Immature natural killer cell (primary cell): Measurements from ENCODE around the gene BRI3. TPM values are rescaled to one million over a fixed set of nuclear protein-coding genes. Genes with fewer than 3 reads are reported as not detected.
A peak's percentile ranks its signal among the peaks of the same experiment; 100 is the strongest.
"Not testable (repeated sequence)": the region's sequence is repeated elsewhere in the genome, so short reads cannot be mapped to it uniquely, and the experiment has no call there.

Source experiments
- DNase-seq, 3 donors: peaks; one replicate each; pipeline ENCODE4 v3.0.0; 2022; ENCODE audit warnings: mixed read lengths in 1 of 3
- H3K27ac Mint-ChIP-seq, 6 donors: one replicate each; pipeline ENCODE4 v1.8.0; 2020; ENCODE audit warnings: mixed read lengths in 6 of 6, mild to moderate bottlenecking in 5 of 6, inconsistent platforms in 4 of 6, moderate library complexity in 3 of 6
- H3K27me3 Mint-ChIP-seq, 3 donors: one replicate each; pipeline ENCODE4 v1.8.0; 2020 to 2021; ENCODE audit warnings: low read depth in 3 of 3, mild to moderate bottlenecking in 3 of 3, mixed read lengths in 3 of 3, moderate library complexity in 3 of 3, inconsistent platforms in 1 of 3
- H3K36me3 Mint-ChIP-seq, 3 donors: one replicate each; pipeline ENCODE4 v1.8.0; 2020; ENCODE audit warnings: mixed read lengths in 3 of 3, inconsistent platforms in 2 of 3, mild to moderate bottlenecking in 2 of 3
- H3K4me1 Mint-ChIP-seq, 2 donors: one replicate each; pipeline ENCODE4 v1.8.0; 2020; ENCODE audit warnings: inconsistent platforms in 2 of 2, mild to moderate bottlenecking in 2 of 2, mixed read lengths in 2 of 2, moderate library complexity in 1 of 2
- H3K4me3 Mint-ChIP-seq, 5 donors: one replicate each; pipeline ENCODE4 v1.8.0; 2020; ENCODE audit warnings: mild to moderate bottlenecking in 5 of 5, mixed read lengths in 5 of 5, inconsistent platforms in 3 of 5, moderate library complexity in 3 of 5
- H3K9me3 Mint-ChIP-seq, 6 donors: one replicate each; pipeline ENCODE4 v1.8.0; 2020; ENCODE audit warnings: mild to moderate bottlenecking in 6 of 6, mixed read lengths in 6 of 6, inconsistent platforms in 4 of 6, moderate library complexity in 3 of 6
- polyA plus RNA-seq, 3 donors: library from polyadenylated mRNA; unstranded; fragments of 300-500 nt; fragmentation: Illumina TruSeq; gene quantifications; one replicate each; pipeline ENCODE4 v1.2.3, GENCODE V29; 2021

BRI3 gene
- polyA plus RNA-seq, 3 donors from 2014 or later, result 15.8 to 18.3 (median 17.2) TPM

DNA sequence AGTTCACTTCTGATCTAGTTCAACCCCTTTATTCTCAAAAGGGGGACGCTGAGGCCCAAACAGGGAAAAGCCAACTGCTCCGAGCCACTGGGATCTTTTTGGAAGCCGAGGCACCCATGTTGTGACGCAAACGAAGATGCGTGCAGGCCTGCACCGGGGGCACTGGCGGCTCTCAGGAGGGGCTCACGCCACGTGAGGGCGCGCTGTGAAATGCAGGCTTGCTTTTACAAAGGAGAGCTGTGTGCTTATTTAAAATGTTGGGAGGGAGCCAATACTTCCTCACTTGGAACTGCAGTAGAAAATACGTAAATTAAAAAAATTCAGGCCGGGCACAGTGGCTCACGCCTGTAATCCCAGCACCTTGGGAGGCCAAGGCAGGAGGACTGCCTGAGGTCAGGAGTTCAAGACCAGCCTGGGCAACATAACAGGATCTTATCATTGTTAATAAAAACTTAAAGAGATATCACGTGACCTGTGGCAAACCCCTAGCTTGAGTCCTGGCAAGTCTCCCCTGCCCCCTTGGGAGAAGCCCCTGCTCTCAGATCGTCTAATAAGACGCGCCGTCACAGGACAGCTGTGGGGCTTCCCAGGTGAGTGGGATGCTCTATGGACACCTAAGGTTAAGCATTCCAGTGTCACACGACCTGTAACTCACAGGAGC is 16.3 kb downstream of the BRI3 start:
- Mint-ChIP-seq H3K4me1 (no peaks in the 10 kb centered on the region), H3K27me3 (no peaks in the 10 kb centered on the region), H3K36me3 (peaks cover 0 to 3% (median 0%) of the 10 kb centered on the region in 3 donors), H3K27ac (no peak overlapping the region), H3K4me3 (no peak overlapping the region), H3K9me3 (no peaks in the 10 kb centered on the region)
- DNase-seq, result no peak

DNA sequence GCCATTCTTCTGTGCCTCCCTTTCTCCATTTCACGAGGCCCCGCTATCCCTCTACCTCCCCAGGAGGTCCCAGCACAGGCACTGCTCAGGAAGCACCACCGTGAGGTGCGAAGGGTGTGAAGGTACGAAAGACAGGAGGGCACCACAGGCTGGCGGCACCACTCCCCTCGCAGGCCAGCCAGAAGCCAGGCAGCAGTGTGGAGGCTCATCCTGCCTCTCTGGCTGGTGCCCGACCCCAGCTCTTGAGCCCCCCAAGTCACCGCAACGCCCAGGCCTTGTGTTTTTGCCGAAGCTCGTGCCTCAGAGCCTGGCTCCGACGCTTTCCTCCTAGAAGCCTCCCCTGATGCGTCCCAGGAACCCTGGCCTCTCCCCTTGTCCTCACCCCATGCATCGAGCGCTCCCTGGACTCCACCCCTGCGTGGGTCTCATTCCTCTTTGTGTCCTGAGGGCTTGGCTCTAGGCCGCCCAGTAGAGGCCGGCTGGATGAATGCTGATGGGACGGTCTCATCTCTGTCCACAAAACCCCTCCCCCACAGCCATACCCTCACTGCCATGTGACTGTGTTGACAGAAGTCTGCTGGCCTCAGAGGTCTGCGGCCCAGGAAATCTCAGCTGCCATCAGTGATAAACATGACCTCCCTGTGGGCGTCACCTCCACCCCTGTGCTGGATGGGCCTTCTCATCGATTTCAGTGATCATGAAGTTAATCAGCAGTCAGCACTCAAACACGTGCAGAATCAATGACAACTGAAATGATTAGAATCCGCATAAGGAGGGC is 19.3 kb downstream of the BRI3 start:
- H3K4me1 Mint-ChIP-seq, result no peaks in the 10 kb centered on the region
- no peak for DNase-seq
- H3K27ac Mint-ChIP-seq, result no peak overlapping the region
- H3K36me3 Mint-ChIP-seq, result peaks cover 0 to 4% (median 1%) of the 10 kb centered on the region in 3 donors
- H3K9me3 Mint-ChIP-seq, result no peaks in the 10 kb centered on the region
- no peaks in the 10 kb centered on the region for H3K27me3 Mint-ChIP-seq
- no peak overlapping the region for H3K4me3 Mint-ChIP-seq

DNA sequence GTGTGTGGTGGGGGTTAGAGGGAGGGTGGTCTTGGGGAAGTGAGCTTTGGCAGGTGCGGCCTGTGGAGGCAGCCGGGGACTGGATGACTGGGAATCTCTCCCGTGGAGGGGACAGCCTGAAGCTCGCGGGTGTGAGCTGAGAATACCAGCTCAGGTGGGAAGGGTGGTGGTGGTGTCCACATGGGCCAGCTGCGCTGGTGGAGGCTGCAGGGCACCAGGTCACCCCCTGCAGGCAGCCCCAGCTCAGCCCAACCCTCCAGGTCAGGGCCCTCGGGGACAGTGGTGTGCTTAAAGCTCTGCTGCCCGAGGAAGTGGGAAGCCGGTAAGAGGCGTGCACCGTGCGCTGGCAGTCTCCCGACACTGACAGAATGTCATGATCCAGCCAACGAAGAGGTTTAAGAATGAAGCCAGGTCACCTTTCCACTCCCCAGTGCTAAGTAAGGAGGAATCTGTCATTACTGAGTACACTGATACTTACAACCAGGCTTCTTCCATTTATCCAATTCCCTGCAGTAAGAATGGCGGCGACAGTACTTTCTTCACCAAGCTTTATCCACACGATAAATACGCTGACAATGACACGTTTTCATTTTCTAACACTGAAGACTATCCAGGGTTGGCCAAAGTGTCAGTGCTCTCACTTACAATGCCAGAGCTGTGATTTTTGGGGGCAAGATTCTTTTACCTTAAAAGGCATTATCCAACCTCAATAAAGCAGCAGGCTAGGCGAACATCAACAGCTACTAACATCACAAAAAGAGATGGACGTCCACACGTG is 20.4 kb downstream of the BRI3 start:
- H3K4me3 Mint-ChIP-seq, result no peak overlapping the region
- H3K27me3 Mint-ChIP-seq, result peaks cover 0 to 3% (median 0%) of the 10 kb centered on the region in 3 donors
- H3K36me3 Mint-ChIP-seq, result peaks cover 0 to 4% (median 4%) of the 10 kb centered on the region in 3 donors
- no peak overlapping the region for H3K27ac Mint-ChIP-seq
- H3K4me1 Mint-ChIP-seq, result no peaks in the 10 kb centered on the region
- DNase-seq, result no peak
- no peaks in the 10 kb centered on the region for H3K9me3 Mint-ChIP-seq

DNA sequence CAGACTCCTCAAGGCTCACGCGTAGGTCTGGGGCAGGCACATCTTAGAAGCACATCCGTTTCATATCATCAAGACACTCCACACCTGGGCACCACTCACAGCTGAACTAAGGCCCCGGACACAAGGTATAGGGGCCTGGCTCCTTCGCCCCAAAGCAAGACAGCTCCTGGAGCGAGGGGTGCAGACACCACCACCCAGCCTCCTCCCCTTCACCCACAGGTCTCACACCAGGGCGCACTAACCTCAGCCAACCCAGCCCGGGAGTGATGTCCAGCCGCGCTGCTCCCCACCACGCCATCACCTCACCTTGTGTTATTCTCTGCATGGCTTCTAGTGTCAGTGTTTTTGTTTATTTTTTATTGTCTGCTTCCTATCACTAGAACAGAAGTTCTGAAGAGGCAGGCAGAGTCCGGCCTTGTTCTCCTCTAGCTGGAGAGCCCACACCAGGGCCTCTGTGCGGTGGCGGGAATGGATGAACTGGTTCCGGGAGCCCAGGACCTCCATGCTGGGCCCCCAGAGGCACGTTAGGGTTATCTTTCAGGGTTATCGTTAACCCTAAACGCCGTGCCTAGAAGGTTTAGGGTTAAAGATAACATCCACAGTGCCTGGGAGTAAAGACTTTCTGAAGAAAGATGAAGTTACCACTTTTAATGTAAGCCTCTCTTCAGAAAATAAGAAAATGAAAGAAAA is 21.8 kb downstream of the BRI3 start:
- no peak for DNase-seq
- no peaks in the 10 kb centered on the region for H3K4me1 Mint-ChIP-seq
- no peak overlapping the region for H3K4me3 Mint-ChIP-seq
- H3K27me3 Mint-ChIP-seq, result peaks cover 0 to 3% (median 0%) of the 10 kb centered on the region in 3 donors
- no peak overlapping the region for H3K27ac Mint-ChIP-seq
- peaks cover 0 to 10% (median 4%) of the 10 kb centered on the region in 3 donors for H3K36me3 Mint-ChIP-seq
- no peaks in the 10 kb centered on the region for H3K9me3 Mint-ChIP-seq

DNA sequence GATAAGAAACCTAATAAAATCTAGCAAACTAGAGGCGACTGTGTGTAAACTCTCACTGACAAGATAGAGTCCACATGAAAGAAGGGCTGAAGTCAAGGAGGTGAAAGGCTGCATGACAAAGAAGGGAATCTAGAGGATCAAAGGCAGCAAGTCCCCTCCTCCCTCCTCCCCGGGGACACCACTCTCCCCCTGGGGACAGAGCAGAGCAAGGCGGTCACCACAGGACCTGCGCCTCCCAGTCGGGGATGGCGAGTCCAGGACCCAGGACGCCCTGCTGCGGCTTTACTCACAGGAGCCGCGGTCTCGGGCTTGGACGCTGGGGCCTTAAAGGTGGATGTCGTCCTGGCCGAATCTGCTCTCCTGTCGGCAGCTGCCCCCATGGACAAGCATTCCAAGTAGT is 22.4 kb downstream of the BRI3 start:
- no peaks in the 10 kb centered on the region for H3K9me3 Mint-ChIP-seq
- H3K27ac Mint-ChIP-seq, result no peak overlapping the region
- no peak overlapping the region for H3K4me3 Mint-ChIP-seq
- H3K4me1 Mint-ChIP-seq, result no peaks in the 10 kb centered on the region
- peaks cover 0 to 10% (median 4%) of the 10 kb centered on the region in 3 donors for H3K36me3 Mint-ChIP-seq
- DNase-seq, result no peak
- peaks cover 0 to 3% (median 0%) of the 10 kb centered on the region in 3 donors for H3K27me3 Mint-ChIP-seq

DNA sequence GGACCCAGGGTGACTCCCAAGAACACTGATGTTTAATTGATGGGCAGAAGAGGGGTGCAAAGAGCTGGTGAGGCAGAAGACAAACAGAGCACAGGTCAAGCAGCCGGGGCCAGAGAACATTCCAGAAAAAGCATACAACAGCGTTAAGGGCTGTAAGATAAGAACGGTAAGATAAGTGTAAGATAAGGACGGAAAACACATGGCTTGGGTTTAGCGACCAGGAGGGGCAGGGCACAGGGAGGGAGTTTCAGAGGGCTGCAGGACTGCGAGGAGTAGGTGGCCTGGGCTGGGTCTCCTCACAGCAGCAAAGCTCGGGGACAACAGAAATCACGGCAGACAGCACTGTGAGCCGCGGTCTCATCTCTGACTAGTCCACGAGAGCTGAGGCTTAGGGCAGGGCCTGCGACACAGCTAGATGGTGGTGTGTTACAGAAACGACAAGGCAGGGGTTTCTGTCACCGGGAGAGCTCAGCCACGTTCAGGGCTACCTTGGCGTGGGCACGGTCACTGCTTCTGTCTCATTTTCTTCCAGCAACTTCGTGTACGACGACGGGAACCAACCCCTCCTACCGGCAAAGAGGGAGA is 24.6 kb downstream of the BRI3 start:
- Mint-ChIP-seq H3K27me3 (peaks cover 0 to 3% (median 0%) of the 10 kb centered on the region in 3 donors), H3K4me3 (no peak overlapping the region), H3K27ac (peak overlapping the region in 1 of 6 donors; percentile 10), H3K9me3 (no peaks in the 10 kb centered on the region), H3K4me1 (no peaks in the 10 kb centered on the region), H3K36me3 (peaks cover 0 to 10% (median 4%) of the 10 kb centered on the region in 3 donors)
- no peak for DNase-seq

DNA sequence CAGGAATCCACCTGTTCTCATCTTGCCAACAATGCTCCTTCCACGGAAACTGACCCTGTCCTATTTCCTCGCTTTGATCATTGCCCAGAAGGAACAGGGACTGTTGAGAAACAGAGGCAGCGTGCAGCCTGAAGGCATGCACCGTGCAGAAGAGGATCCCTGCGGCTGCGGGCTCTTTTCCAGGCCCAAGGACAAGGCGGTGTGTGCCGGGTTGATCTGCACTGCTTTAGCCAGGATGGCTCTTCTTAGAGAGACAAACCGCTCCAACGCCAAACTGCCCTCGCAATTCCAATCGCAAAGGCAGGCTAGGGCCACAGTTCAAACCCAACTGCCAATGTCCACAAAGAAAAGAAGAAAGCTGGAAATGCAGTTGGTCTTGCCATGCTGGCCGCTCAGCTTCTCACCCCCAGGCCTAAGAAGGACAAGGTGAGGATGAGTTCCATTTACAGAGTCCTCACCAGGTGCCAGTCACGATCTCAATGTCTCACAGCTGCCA is 26.5 kb downstream of the BRI3 start:
- Mint-ChIP-seq H3K36me3 (peaks cover 0 to 10% (median 4%) of the 10 kb centered on the region in 3 donors), H3K4me3 (no peak overlapping the region), H3K27me3 (peaks cover 0 to 3% (median 0%) of the 10 kb centered on the region in 3 donors), H3K9me3 (no peaks in the 10 kb centered on the region), H3K27ac (no peak overlapping the region), H3K4me1 (no peaks in the 10 kb centered on the region)
- no peak for DNase-seq

DNA sequence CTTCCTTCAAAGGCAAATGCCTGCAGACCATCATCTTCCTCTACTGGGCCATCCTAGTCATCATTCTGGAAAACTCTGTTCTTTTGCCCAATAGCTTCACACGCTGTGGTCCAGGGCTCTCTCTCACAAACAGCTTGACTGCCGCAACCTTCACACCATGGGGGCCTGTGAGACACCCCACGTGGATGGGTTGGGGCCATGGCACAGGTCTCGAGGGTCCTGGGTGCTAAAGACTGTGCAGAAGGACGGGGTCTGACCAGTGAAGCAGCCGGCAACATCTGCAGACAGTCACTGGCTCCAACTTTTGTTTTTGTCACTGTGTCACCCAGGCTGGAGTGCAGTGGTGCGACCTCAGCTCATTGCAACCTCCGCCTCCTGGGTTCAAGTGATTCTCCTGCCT is 28.1 kb downstream of the BRI3 start:
- Mint-ChIP-seq H3K9me3 (no peaks in the 10 kb centered on the region), H3K4me1 (no peaks in the 10 kb centered on the region), H3K4me3 (no peak overlapping the region), H3K27me3 (peaks cover 0 to 3% (median 0%) of the 10 kb centered on the region in 3 donors), H3K27ac (no peak overlapping the region), H3K36me3 (peaks cover 0 to 10% (median 4%) of the 10 kb centered on the region in 3 donors)
- DNase-seq, result no peak

DNA sequence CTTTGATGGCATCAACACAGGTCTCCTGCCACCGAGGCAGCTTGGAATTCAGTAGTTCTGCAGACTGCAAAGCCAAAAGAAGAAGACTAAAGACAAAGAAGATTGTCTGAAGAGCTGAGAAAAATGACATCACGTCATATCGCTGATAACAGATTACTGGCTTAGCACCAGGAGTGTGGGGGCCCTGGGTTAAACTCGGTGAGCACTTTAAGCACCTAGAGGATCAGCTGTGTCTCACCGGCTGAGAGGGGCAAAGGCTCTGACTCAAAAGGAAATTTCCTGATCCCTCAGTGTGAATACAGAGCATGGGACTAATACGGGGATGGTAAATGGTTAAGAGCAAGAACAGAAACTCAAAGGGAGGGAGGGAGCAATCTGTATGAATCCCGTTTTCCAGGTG is 30.7 kb downstream of the BRI3 start:
- Mint-ChIP-seq H3K27ac (no peak overlapping the region), H3K36me3 (peaks cover 0 to 6% (median 0%) of the 10 kb centered on the region in 3 donors), H3K27me3 (peaks cover 0 to 2% (median 0%) of the 10 kb centered on the region in 3 donors), H3K9me3 (no peaks in the 10 kb centered on the region), H3K4me3 (no peak overlapping the region), H3K4me1 (no peaks in the 10 kb centered on the region)
- DNase-seq, result no peak

DNA sequence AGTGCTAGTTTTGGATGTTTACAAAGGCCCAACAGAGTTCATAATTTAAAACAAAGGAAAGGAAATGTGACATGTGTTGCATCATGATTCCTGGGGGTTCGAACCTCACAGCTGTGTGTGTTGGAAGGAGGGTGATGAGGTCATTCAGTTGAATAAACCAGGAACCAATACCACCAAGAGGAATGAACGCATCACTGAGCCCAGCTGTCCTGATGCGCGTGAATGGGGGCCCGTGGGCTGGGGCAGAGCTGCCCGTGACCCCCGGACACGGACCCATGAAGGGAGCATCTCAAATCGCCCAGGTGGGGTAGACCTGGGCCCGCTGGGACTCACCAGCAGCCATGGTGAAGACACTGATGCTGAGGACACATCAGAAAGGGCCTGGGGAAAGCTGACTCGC is 33.0 kb downstream of the BRI3 start:
- H3K27ac Mint-ChIP-seq, result no peak overlapping the region
- H3K36me3 Mint-ChIP-seq, result no peaks in the 10 kb centered on the region
- no peak for DNase-seq
- peaks cover 0 to 2% (median 0%) of the 10 kb centered on the region in 3 donors for H3K27me3 Mint-ChIP-seq
- no peaks in the 10 kb centered on the region for H3K4me1 Mint-ChIP-seq
- no peak overlapping the region for H3K4me3 Mint-ChIP-seq
- peaks cover 0 to 2% (median 0%) of the 10 kb centered on the region in 6 donors for H3K9me3 Mint-ChIP-seq

DNA sequence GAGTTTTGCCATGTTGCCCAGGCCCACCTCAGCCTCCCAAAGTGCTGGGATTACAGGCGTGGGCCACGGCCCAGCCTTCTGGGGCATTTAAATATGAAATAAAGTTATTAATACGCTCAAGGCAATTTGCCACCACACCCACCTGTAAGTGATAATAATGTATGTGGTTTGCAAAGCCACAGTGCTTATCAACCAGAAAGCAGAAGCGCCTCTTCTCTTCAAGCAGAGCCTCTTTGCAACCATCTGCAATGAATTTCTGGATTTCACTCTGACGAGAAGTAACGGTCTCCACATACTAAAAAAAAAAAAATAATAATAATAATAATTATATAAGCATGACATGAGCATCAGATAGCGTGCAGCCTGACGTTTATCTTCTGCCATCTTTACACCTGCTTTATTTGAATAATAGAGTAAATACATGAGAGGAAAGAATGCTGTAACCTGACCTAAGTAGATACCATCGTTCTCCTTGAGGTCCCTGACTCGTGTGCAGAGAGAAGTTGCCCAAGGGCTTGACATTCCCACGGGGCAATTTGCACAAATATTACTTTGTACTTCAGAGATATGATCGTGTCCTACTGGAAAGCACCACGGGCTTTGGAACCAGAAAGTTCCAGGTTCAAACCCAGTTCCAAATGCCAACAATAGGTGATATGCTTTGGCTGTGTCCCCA is 34.0 kb downstream of the BRI3 start:
- no peak for DNase-seq
- Mint-ChIP-seq H3K27ac (no peak overlapping the region), H3K27me3 (peaks cover 0 to 2% (median 2%) of the 10 kb centered on the region in 3 donors), H3K4me3 (no peak overlapping the region), H3K9me3 (peaks cover 0 to 2% (median 0%) of the 10 kb centered on the region in 6 donors), H3K4me1 (no peaks in the 10 kb centered on the region), H3K36me3 (no peaks in the 10 kb centered on the region)

DNA sequence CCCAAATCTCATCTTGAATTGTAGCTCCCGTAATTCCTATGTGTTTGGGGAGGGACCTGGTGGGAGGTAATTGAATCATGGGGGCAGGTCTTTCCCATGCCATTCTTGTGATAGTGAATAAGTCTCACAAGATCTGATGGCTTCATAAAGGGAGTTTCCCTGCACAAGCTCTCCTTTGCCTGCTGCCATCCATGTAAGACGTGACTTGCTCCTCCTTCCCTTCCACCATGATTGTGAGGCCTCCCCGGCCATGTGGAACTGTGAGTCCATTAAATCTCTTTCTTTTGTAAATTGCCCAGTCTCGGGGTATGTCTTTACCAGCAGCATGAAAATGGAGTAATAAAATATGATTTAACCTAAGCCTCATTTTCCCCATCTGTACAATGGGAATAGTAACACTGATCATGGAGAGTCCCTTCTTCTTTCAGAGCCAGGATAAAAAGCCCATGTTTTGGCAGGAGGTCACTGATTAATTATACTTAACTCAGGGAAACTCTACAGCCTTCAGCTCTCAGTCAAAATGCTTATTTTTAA is 34.6 kb downstream of the BRI3 start:
- H3K4me1 Mint-ChIP-seq, H3K36me3 Mint-ChIP-seq: not testable (repeated sequence)

More for the DNA sequence above, 34.6 kb downstream of the BRI3 start:
- not testable (repeated sequence) for H3K9me3 Mint-ChIP-seq, H3K27me3 Mint-ChIP-seq, H3K27ac Mint-ChIP-seq, H3K4me3 Mint-ChIP-seq, DNase-seq
